H9 (cell line): ENCODE data around the gene UBE2D2. TPM values are rescaled to one million over a fixed set of nuclear protein-coding genes. Genes with fewer than 3 reads are reported as not detected.

Source experiments
- DNase-seq: peaks from one replicate; pipeline ENCODE4 v3.0.0-alpha.2; 2017
- H2AFZ ChIP-seq: one replicate; pipeline ENCODE4 v1.6.1; 2013; ENCODE audit warnings: mild to moderate bottlenecking, low read length, control low read depth, moderate library complexity
- H2AK5ac ChIP-seq: 2 replicates; pipeline ENCODE4 v1.6.1; 2013; ENCODE audit warnings: low read length, control low read depth, mixed read lengths; ENCODE audit not compliant: insufficient read length
- H2BK120ac ChIP-seq: one replicate; pipeline ENCODE4 v1.6.1; 2013; ENCODE audit warnings: low read depth, mild to moderate bottlenecking, low read length, control low read depth, inconsistent platforms; ENCODE audit not compliant: poor library complexity, severe bottlenecking
- H2BK12ac ChIP-seq: 2 replicates; pipeline ENCODE4 v1.6.1; 2013; ENCODE audit warnings: low read length, control low read depth, mixed read lengths, low read depth; ENCODE audit not compliant: insufficient read length
- H2BK15ac ChIP-seq: 2 replicates; pipeline ENCODE4 v1.6.1; 2013; ENCODE audit warnings: low read depth, low read length, control low read depth
- H2BK20ac ChIP-seq: one replicate; pipeline ENCODE4 v1.6.1; 2013; ENCODE audit warnings: low read depth, mild to moderate bottlenecking, low read length, control low read depth, inconsistent platforms; ENCODE audit not compliant: poor library complexity, severe bottlenecking
- H2BK5ac ChIP-seq: 2 replicates; pipeline ENCODE4 v1.6.1; 2013; ENCODE audit warnings: low read length, control low read depth, mixed read lengths; ENCODE audit not compliant: insufficient read length
- H3K14ac ChIP-seq: 2 replicates; pipeline ENCODE4 v1.6.1; 2013; ENCODE audit warnings: low read length, control low read depth; ENCODE audit not compliant: insufficient read depth
- H3K18ac ChIP-seq: 2 replicates; pipeline ENCODE4 v1.6.1; 2013; ENCODE audit warnings: low read depth, mild to moderate bottlenecking, mixed read lengths, low read length, control low read depth; ENCODE audit not compliant: insufficient read length
- H3K23ac ChIP-seq: 2 replicates; pipeline ENCODE4 v1.6.1; 2013; ENCODE audit warnings: low read length, control low read depth, mixed read lengths, low read depth; ENCODE audit not compliant: insufficient read length
- H3K23me2 ChIP-seq: 2 replicates; pipeline ENCODE4 v1.6.1; 2013; ENCODE audit warnings: low read depth, mild to moderate bottlenecking, mixed read lengths, low read length, control low read depth; ENCODE audit not compliant: insufficient read length, poor library complexity, severe bottlenecking
- H3K27ac ChIP-seq: 2 replicates; pipeline ENCODE4 v1.5.1; 2013; ENCODE audit warnings: low read length, control low read depth, mixed read lengths, low read depth; ENCODE audit not compliant: insufficient read length
- H3K27me3 ChIP-seq: 2 replicates; pipeline ENCODE4 v1.6.1; 2013; ENCODE audit warnings: low read length, control low read depth, inconsistent platforms; ENCODE audit not compliant: insufficient read depth
- H3K4ac ChIP-seq: 2 replicates; pipeline ENCODE4 v1.6.1; 2013; ENCODE audit warnings: low read depth, mild to moderate bottlenecking, control low read depth, inconsistent platforms, low read length, moderate library complexity
- H3K4me1 ChIP-seq: 2 replicates; pipeline ENCODE4 v1.6.1; 2013; ENCODE audit warnings: low read length, control low read depth, inconsistent platforms; ENCODE audit not compliant: insufficient read depth
- H3K4me2 ChIP-seq: 2 replicates; pipeline ENCODE4 v1.6.1; 2013; ENCODE audit warnings: low read length, control low read depth, mixed read lengths; ENCODE audit not compliant: insufficient read length, insufficient read depth
- H3K56ac ChIP-seq: 2 replicates; pipeline ENCODE4 v1.6.1; 2013; ENCODE audit warnings: low read depth, mild to moderate bottlenecking, mixed read lengths, low read length, control low read depth; ENCODE audit not compliant: insufficient read length
- H3K79me1 ChIP-seq: 2 replicates; pipeline ENCODE4 v1.6.1; 2013; ENCODE audit warnings: low read depth, mild to moderate bottlenecking, moderate library complexity, low read length, control low read depth, inconsistent platforms; ENCODE audit not compliant: insufficient read depth, poor library complexity, severe bottlenecking
- H3K79me2 ChIP-seq: 2 replicates; pipeline ENCODE4 v1.6.1; 2013; ENCODE audit warnings: low read length, control low read depth, inconsistent platforms; ENCODE audit not compliant: insufficient read depth
- H3K9ac ChIP-seq: 2 replicates; pipeline ENCODE4 v1.6.1; 2013; ENCODE audit warnings: low read length, control low read depth, mixed read lengths; ENCODE audit not compliant: insufficient read length; ENCODE audit errors: extremely low read depth
- H3K9me3 ChIP-seq: one replicate; pipeline ENCODE4 v1.6.1; 2013; ENCODE audit warnings: low read depth, low read length, inconsistent platforms; ENCODE audit not compliant: control insufficient read depth
- H3T11ph ChIP-seq: one replicate; pipeline ENCODE4 v1.6.1; 2013; ENCODE audit warnings: mild to moderate bottlenecking, low read length, control low read depth, inconsistent platforms
- H4K20me1 ChIP-seq: one replicate; pipeline ENCODE4 v1.6.1; 2013; ENCODE audit not compliant: control insufficient read depth, insufficient read length, insufficient read depth
- H4K5ac ChIP-seq: 2 replicates; pipeline ENCODE4 v1.6.1; 2013; ENCODE audit warnings: low read depth, mild to moderate bottlenecking, mixed read lengths, low read length, control low read depth; ENCODE audit not compliant: insufficient read length
- H4K8ac ChIP-seq: replicated peaks from 2 replicates; pipeline ENCODE4 v1.6.1; 2013; ENCODE audit warnings: low read length, control low read depth, mixed read lengths, low read depth; ENCODE audit not compliant: insufficient read length
- H4K91ac ChIP-seq: 2 replicates; pipeline ENCODE4 v1.6.1; 2013; ENCODE audit warnings: low read depth, mild to moderate bottlenecking, moderate library complexity, mixed read lengths, low read length, control low read depth; ENCODE audit not compliant: insufficient read length
- H3K27ac Mint-ChIP-seq, 3 experiments: 2 replicates in 2 of 3; 3 replicates in 1 of 3; pipeline ENCODE4 v1.8.0; 2020 to 2021; ENCODE audit warnings: mixed read lengths in 3 of 3, mild to moderate bottlenecking in 1 of 3, moderate library complexity in 1 of 3
- H3K27me3 Mint-ChIP-seq: 2 replicates; pipeline ENCODE4 v1.8.0; 2021; ENCODE audit warnings: low read depth, mild to moderate bottlenecking, moderate library complexity, mixed read lengths
- H3K36me3 Mint-ChIP-seq, 3 experiments: 2 replicates in 2 of 3; 3 replicates in 1 of 3; pipeline ENCODE4 v1.8.0; 2020 to 2021; ENCODE audit warnings: low read depth in 3 of 3, mixed read lengths in 3 of 3; ENCODE audit not compliant: insufficient read depth in 1 of 3
- H3K4me1 Mint-ChIP-seq, 2 experiments: 2 replicates each; pipeline ENCODE4 v1.8.0; 2020; ENCODE audit warnings: mixed read lengths in 2 of 2
- H3K4me3 Mint-ChIP-seq, 2 experiments: 2 replicates in 1 of 2; 3 replicates in 1 of 2; pipeline ENCODE4 v1.8.0; 2020 to 2021; ENCODE audit warnings: mild to moderate bottlenecking in 2 of 2, mixed read lengths in 2 of 2, moderate library complexity in 1 of 2
- H3K9me3 Mint-ChIP-seq, 2 experiments: 2 replicates in 1 of 2; 3 replicates in 1 of 2; pipeline ENCODE4 v1.8.0; 2020; ENCODE audit warnings: mild to moderate bottlenecking in 2 of 2, mixed read lengths in 2 of 2, moderate library complexity in 1 of 2
- CTCF ChIP-seq: fragments of 200-600 bp; sonication (generic); conservative IDR thresholded peaks from 3 replicates; pipeline ENCODE4 v1.8.0; 2021; ENCODE audit warnings: antibody characterized with exemption, mild to moderate bottlenecking
- WGBS: extraction: QIAGEN DNeasy Blood & Tissue Kit; methylation state at CpG from one replicate; pipeline ENCODE4 v1.1.7; 2013; ENCODE audit warnings: missing lambda C conversion rate, low lambda C conversion rate, mixed read lengths; ENCODE audit not compliant: insufficient read length; ENCODE audit errors: extremely low coverage; 5-methylcytosine and 5-hydroxymethylcytosine counted together
- total RNA-seq: library from RNA; stranded (reverse); gene quantifications from 2 replicates; pipeline ENCODE4 v1.2.1, GENCODE V29; 2021

UBE2D2 gene
- total RNA-seq, 1 experiment from 2014 or later: 236 TPM

DNA sequence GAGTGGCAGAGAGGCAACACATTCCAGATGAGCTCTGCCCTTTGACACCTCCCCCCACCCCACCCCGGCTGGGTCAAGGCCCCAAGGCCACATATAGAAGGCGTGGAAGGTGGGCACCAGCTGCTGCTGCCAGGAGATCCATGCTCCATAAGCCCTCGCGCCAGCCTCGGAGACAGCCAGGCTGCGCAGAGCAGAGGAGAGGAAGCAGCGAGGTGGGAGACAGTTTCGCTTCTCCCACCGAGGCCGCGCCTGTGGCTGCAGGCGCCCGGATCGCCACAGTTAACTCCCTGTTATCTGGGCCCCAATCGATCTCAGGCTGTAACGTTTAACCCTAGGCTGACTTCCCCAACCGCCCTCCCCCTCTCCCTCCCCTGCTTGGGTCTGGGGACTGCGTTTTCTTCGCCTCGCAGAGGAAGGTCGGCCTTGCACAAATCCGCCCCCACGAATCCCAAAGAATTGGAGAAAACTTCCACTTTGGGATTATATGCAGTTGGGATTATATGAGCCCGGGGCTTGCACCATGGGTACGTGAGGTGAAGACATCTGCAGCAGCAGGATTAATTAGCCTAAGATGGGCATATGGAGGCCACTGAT lies 85.9 kb downstream of the UBE2D2 start:
- DNase-seq: no peak
- no CpG with 5 or more reads among the region's 25 CpGs for WGBS
- Histone ChIP-seq H2BK12ac (no peak overlapping the region), H3K27ac (no peak overlapping the region), H2AK5ac (no peak overlapping the region), H4K91ac (no peak overlapping the region), H2BK15ac (no peak overlapping the region), H3K79me2 (peaks cover 2% of the 10 kb centered on the region; the same call in 1 of the 2 replicates), H3K14ac (no peak overlapping the region), H3K18ac (no peak overlapping the region), H3K23me2 (peaks cover 25% of the 10 kb centered on the region), H3K79me1 (no peaks in the 10 kb centered on the region), H3K56ac (no peak overlapping the region), H2BK120ac (no peak overlapping the region), H3K9me3 (no peaks in the 10 kb centered on the region), H3K4me2 (peak overlapping the region; percentile 54), H4K8ac (no peak overlapping the region), H3T11ph (no peak overlapping the region), H3K4ac (no peak overlapping the region), H3K9ac (no peak overlapping the region), H3K23ac (no peak overlapping the region), H2BK5ac (no peak overlapping the region), H2AFZ (no peak overlapping the region), H4K5ac (no peak overlapping the region), H3K4me1 (peaks cover 9% of the 10 kb centered on the region; the same call in 1 of the 2 replicates), H3K27me3 (peaks cover 14% of the 10 kb centered on the region; the same call in 1 of the 2 replicates), H4K20me1 (no peaks in the 10 kb centered on the region), H2BK20ac (no peak overlapping the region)
- H3K36me3 Mint-ChIP-seq: peaks cover 0 to 17% (median 0%) of the 10 kb centered on the region in 3 experiments; a peak in 3 of 7 replicates
- H3K4me3 Mint-ChIP-seq: peak overlapping the region; percentile 88 to 99
- no peak overlapping the region; a peak in 1 of 7 replicates for H3K27ac Mint-ChIP-seq
- H3K9me3 Mint-ChIP-seq: peaks cover 0 to 4% of the 10 kb centered on the region in 2 experiments; a peak in 2 of 5 replicates
- peaks cover 39 to 48% of the 10 kb centered on the region in 2 experiments for H3K4me1 Mint-ChIP-seq
- H3K27me3 Mint-ChIP-seq: peaks cover 42% of the 10 kb centered on the region
- TF ChIP-seq CTCF: no peak
